GM12865 (cell line): Measurements from ENCODE around the gene CNN2.
A peak's percentile ranks its signal among the peaks of the same experiment; 100 is the strongest.

Experiments used
- DNase-seq: peaks from one replicate; pipeline ENCODE4 v3.0.0; 2010; ENCODE audit warnings: low read depth
- H3K4me3 ChIP-seq: 2 replicates; pipeline ENCODE4 v1.5.1; 2011; ENCODE audit warnings: mild to moderate bottlenecking, low read depth, low read length, control low read depth
- TF ChIP-seq, protein P1 (sequence below): IDR thresholded peaks from 2 replicates; pipeline ENCODE4 v1.5.1; 2011; ENCODE audit warnings: low read length, control low read depth, low read depth, inconsistent platforms; ENCODE audit not compliant: insufficient read depth; ENCODE audit errors: missing control alignments

Gene CNN2

DNA sequence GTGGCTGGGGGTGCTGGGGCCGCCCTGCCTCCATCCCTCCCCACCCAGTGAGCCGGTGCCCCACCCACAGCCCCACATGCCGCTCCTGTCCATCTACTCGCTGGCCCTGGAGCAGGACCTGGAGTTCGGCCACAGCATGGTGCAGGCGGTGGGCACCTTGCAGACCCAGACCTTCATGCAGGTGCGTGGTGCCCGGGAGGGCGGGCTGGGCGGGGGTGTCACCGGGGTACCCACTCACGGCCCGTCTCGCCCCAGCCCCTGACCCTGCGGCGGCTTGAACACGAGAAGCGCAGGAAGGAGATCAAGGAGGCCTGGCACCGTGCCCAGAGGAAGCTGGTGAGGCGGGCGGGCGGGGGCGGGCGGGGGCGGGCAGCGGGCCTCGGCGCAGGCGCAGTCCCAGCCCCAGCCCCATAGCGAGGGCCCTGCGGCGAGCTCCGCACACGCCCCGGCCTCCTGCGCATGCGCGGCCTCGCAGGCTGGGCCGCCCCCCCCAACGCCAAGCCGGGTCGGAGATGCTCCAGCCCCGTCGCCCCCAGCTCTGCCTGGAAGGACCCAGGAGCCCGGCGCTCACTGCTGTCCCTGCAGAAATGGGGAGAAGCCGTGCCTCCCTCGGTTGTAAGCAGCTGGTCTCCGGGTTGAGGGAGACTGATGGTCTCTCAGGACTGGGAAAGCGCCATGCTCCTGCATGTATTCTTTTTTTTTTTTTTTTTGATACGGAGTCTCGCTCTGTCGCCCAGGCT lies 48.3 kb downstream of the CNN2 start:
- peak; percentile 85 for DNase-seq
- TF ChIP-seq, protein P1, sequence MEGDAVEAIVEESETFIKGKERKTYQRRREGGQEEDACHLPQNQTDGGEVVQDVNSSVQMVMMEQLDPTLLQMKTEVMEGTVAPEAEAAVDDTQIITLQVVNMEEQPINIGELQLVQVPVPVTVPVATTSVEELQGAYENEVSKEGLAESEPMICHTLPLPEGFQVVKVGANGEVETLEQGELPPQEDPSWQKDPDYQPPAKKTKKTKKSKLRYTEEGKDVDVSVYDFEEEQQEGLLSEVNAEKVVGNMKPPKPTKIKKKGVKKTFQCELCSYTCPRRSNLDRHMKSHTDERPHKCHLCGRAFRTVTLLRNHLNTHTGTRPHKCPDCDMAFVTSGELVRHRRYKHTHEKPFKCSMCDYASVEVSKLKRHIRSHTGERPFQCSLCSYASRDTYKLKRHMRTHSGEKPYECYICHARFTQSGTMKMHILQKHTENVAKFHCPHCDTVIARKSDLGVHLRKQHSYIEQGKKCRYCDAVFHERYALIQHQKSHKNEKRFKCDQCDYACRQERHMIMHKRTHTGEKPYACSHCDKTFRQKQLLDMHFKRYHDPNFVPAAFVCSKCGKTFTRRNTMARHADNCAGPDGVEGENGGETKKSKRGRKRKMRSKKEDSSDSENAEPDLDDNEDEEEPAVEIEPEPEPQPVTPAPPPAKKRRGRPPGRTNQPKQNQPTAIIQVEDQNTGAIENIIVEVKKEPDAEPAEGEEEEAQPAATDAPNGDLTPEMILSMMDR, result no peak
- H3K4me3 ChIP-seq, result peak overlapping the region; percentile 37

DNA sequence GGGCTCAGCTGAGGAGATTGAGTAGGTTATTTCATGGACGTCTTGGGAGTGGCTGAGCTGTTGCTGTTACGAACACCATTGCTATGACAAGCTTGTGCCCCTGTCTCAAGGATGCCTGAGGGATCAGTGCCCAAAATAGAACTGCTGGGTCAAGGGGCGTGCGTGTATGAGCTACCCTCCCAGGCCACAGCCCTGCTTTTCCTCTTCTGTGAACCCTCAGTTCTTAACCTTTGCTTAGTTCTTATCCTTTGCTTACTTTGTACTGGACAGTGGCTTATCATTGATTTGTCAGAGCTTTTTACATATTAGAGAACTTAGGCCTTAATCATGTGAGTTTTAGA lies 49.6 kb downstream of the CNN2 start:
- no peak overlapping the region for H3K4me3 ChIP-seq
- TF ChIP-seq, protein P1, result no peak
- DNase-seq, result no peak

DNA sequence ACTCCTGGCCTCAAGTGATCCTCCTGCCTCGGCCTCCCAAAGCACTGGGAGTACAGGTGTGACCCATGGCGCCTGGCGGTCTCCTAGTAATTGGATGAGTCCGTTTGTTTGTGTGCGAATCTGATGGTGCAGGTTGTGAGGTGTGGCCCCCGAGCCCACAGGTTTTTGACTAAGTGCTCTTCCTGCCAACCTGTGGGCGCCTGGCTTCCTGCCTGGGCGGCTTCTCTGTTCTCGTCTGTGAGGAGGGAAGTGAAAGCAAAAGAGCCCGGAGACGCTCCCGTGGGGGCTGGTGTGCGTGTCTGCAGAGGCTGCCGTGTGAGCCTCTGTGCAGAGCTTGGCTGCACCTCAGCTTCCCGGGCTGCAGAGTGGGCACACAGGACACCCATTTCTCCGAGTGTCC lies 50.5 kb downstream of the CNN2 start:
- TF ChIP-seq, protein P1, result no peak
- peak; percentile 97 for DNase-seq
- H3K4me3 ChIP-seq, result peak overlapping the region; percentile 28

DNA sequence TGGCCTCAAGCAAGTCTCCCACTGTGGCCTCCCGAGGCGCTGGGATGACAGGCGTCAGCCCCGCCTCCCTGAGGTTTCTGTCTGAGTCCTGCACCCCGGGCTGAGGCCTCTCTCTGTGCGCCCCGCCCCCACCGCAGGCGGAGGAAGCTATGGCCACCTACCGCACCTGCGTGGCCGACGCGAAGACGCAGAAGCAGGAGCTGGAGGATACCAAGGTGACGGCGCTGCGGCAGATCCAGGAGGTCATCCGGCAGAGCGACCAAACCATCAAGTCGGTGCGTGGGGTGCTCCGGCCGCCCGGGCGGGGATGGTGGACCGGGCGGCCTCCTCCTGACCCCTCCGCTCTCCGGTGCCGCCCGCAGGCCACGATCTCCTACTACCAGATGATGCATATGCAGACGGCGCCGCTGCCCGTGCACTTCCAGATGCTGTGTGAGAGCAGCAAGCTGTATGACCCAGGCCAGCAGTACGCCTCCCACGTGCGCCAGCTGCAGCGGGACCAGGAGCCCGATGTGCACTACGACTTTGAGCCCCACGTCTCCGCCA lies 53.2 kb downstream of the CNN2 start:
- H3K4me3 ChIP-seq, result no peak overlapping the region
- TF ChIP-seq, protein P1, result no peak
- DNase-seq, result no peak

DNA sequence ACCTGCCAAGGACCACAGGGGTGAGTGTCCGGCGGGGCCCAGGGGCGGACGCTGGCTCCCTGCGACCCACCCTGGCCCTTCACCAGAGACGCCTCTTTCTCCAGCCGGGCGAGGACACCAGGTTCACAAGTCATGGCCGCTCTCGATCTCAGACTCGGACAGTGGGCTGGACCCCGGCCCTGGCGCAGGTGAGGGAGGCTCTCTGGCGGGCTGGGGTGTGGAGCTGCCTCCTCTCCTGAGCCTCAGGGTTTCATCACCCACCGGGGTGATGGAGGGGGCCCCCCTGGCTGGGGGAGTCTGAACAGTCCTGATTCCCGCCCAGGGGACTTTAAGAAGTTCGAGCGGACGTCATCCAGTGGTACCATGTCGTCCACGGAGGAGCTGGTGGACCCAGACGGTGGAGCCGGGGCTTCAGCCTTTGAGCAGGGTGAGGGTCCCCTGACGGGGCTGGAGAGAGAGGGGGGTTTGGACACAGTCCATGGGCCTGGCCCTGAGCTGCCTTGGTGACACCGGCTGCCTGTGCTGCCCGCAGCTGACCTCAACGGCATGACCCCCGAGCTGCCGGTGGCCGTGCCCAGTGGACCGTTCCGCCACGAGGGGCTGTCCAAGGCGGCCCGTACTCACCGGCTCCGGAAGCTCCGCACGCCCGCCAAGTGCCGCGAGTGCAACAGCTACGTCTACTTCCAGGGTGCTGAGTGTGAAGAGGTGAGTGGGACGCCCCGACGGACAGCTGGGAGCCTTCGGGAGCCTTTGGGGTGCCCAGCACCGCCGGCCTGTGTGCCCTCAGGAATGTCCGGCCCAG lies 54.2 kb downstream of the CNN2 start:
- TF ChIP-seq, protein P1, result no peak

DNA sequence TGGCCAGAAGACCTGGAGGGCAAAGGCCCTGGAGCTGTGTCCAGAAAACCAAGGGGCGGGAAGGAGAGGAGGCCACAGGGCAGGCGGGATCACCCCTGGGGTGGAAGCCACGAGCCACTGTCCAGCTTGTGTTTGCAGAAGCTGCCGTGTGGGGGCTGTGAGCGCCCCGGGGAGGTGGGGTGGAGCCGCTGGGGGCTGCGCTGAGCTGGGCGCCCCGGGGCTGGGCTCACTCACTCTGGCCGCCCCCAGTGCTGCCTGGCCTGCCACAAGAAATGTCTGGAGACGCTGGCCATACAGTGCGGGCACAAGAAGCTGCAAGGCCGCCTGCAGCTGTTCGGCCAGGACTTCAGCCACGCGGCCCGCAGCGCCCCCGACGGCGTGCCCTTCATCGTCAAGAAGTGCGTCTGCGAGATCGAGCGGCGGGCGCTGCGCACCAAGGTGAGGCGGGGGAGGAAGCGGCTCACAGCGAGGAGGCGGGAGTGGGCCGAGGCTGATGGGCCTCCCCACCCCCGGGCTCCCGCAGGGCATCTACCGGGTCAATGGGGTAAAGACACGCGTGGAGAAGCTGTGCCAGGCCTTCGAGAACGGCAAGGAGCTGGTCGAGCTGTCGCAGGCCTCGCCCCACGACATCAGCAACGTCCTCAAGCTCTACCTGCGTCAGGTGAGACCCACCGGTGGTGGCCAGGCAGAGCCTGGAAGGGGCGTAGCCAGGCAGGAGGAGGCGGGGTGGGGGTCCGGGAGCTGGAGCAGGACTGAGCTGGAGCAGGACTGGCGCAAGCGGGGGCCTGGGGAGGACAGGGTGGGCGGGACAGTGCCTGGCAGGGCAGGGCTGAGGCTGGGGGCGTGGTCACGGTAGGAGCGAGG lies 55.1 kb downstream of the CNN2 start:
- H3K4me3 ChIP-seq, result no peak overlapping the region
- TF ChIP-seq, protein P1, result no peak
- no peak for DNase-seq

More for the DNA sequence above, 54.2 kb downstream of the CNN2 start:
- no peak overlapping the region for H3K4me3 ChIP-seq
- no peak for DNase-seq
